ENCODE results near the gene FBXO2. TPM values are rescaled to one million over a fixed set of nuclear protein-coding genes. Genes with fewer than 3 reads are reported as not detected.
A peak's percentile ranks its signal among the peaks of the same experiment; 100 is the strongest.

FBXO2 gene
- total RNA-seq, 1 experiment from 2014 or later = not detected

DNA sequence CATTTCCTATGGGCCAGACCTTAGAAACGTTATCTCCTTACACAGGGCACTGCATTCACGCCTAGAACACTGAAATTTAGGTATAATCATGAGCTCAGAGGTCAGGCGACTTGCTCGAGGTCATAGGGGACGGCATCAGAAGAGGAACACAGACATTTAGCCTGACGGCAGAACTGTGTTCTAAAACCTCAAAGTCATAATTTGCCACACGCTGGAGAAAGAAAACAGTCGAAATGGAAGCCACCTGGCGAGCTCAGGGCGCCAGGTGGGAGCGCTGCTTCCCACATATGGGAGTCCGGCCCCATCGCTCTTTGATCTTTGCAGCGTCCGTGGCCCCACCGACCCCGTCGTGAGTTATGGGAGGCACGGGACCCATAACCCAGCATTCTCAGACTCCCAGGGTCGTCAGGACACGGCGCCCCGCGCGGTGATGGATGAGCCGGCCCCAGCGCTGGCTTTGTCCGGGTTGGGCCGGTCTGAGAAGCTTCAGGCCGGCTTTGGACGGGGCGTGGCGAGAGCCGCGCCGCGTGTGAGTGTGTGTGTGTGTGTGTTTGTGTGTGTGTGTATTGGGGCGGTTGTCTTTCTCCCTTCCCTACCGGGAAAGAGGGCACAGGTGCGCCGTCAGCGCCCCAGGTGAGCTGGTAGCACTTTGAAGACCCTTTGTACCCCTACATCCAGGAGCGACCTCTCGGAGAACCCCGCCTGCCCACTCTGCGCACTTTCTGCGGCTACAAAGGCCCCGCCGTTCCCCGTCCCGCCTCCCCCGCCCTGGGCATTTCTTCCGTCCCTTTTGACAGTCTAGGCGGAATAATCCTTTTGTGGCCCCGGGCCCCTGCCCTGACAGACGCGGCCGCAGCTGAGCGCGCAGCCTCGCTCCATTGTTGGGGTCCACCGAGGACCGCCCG is 36.4 kb upstream of the FBXO2 start:
- peak overlapping the region; percentile 70 for H3K27ac ChIP-seq
- H3K4me3 ChIP-seq = peak overlapping the region; percentile 91
- DNase-seq = peak; percentile 56

DNA sequence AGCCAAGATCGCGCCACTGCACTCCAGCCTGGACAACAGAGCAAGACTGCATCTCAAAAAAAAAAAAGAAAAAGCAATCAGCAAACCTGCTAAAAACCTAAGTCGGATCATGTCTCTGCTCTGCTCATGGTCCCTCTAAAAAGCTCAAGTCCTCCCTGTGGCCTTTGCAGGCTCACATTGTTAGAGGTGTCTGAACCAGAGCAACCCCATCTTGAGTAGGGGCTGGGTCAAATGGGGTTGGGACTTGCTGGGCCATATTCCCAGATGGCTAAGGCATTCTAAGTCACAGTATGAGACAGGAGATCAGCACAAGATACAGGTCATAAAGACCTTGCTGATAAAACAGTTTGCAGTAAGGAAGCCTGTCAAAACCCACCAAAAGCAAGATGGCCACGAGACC is 34.3 kb upstream of the FBXO2 start:
- Histone ChIP-seq H3K36me3 (no peaks in the 10 kb centered on the region), H3K4me1 (peaks cover 25% of the 10 kb centered on the region), H3K27ac (no peak overlapping the region), H3K27me3 (no peaks in the 10 kb centered on the region), H3K4me3 (no peak overlapping the region), H3K9me3 (replicated peaks) (no peaks in the 10 kb centered on the region)
- no peak for DNase-seq

More for the DNA sequence above, 36.4 kb upstream of the FBXO2 start:
- no peaks in the 10 kb centered on the region for H3K27me3 ChIP-seq
- no peaks in the 10 kb centered on the region for H3K36me3 ChIP-seq
- H3K9me3 ChIP-seq (replicated peaks) = no peaks in the 10 kb centered on the region
- H3K4me1 ChIP-seq = peaks cover 36% of the 10 kb centered on the region

DNA sequence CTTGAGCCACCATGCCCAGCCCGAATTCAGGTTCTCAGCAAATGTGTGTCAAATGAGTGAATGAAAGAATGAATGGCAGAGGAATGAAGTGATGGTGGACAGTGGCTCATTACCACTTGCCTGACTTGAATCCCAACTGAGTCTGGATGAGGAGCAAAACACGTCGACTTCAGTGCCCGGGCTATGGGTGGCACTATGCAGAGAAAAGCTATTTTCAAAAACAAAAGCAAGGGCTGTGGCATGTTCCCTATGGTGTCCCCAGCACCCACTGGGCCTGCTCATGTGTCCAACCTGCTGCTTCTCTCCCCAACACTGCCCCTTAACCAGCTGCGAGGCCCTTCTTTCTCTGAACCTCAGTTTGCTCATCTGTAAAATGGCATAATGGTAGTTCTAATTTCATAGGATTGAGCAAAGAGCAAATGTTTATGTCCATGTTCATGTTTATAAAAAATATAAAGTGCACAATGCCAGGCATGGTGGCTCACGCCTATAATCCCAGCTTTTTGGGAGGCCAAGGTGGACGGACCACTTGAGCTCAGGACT is 31.1 kb upstream of the FBXO2 start:
- Histone ChIP-seq H3K4me3 (no peak overlapping the region), H3K9me3 (replicated peaks) (no peaks in the 10 kb centered on the region), H3K27ac (no peak overlapping the region), H3K4me1 (peaks cover 13% of the 10 kb centered on the region), H3K27me3 (no peaks in the 10 kb centered on the region), H3K36me3 (no peaks in the 10 kb centered on the region)
- no peak for DNase-seq

DNA sequence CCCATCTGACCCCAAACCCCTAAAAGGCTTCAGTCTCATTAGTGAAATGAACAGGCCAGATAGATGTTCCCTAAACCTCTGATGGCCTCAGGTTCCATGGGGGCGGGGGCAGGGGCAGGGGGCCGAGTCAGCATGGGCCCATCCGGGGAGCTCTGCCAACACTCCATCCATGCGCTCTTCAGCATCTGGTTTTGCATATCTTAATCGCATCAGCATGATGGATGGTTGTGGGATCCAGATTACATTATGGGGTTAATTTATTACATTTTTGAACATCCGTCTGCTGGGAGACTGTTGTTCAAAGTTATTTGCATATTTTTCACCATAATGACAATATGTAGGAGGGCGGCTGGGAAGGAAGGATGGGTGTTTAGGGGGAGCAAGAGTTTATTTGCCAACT is 29.8 kb upstream of the FBXO2 start:
- H3K4me3 ChIP-seq = no peak overlapping the region
- no peaks in the 10 kb centered on the region for H3K27me3 ChIP-seq
- H3K4me1 ChIP-seq = peaks cover 4% of the 10 kb centered on the region; the same call in 1 of the 2 replicates
- H3K9me3 ChIP-seq (replicated peaks) = no peaks in the 10 kb centered on the region
- DNase-seq = no peak
- H3K36me3 ChIP-seq = no peaks in the 10 kb centered on the region
- H3K27ac ChIP-seq = no peak overlapping the region

DNA sequence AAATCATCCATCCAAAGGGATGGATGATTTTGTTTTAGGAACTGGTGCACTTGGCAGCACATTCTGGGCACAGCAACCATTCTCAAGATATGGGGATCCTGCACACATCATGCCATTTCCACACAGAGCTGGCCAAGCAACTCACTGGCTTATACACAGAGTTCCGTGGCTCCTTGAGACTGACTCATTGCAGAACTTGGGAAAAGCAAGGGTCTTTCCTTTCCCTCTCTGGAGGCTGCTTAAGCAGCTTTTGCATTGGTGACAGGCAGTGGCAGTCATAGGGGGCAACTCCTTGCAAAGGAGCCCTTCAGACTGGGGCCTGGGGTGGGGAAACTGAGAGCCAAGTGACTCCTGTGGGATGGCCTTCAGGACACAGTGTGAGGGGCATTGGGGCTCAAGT is 28.6 kb upstream of the FBXO2 start:
- H3K4me3 ChIP-seq = no peak overlapping the region
- DNase-seq = no peak
- peaks cover 4% of the 10 kb centered on the region; the same call in 1 of the 2 replicates for H3K4me1 ChIP-seq
- H3K9me3 ChIP-seq (replicated peaks) = no peaks in the 10 kb centered on the region
- peaks cover 5% of the 10 kb centered on the region; the same call in 1 of the 2 replicates for H3K36me3 ChIP-seq
- no peaks in the 10 kb centered on the region for H3K27me3 ChIP-seq
- no peak overlapping the region for H3K27ac ChIP-seq

DNA sequence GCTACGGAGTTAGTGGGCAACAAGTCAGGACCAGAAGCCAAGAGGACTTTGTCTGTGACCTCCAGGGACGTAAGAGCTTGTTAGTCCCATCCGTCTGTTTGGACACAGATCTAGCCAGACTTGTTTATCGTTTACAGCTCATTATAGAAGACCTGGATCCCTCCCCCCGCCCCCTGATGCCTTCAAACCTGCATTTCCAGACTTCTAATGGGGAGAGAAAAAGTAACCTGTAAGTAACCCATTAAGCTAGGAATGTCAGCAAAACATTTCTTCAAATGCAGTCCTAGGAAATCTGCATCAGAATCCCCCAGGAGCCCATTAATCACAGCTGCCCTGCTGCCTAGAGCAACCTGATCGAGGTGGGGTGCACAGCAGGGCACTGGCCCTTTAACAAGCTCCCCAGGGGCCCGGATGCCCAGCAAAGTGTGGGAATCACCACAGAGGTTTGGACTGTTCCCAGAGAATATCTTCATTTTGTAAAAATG is 28.1 kb upstream of the FBXO2 start:
- Histone ChIP-seq H3K27me3 (no peaks in the 10 kb centered on the region), H3K4me1 (peaks cover 4% of the 10 kb centered on the region; the same call in 1 of the 2 replicates), H3K27ac (no peak overlapping the region)

DNA sequence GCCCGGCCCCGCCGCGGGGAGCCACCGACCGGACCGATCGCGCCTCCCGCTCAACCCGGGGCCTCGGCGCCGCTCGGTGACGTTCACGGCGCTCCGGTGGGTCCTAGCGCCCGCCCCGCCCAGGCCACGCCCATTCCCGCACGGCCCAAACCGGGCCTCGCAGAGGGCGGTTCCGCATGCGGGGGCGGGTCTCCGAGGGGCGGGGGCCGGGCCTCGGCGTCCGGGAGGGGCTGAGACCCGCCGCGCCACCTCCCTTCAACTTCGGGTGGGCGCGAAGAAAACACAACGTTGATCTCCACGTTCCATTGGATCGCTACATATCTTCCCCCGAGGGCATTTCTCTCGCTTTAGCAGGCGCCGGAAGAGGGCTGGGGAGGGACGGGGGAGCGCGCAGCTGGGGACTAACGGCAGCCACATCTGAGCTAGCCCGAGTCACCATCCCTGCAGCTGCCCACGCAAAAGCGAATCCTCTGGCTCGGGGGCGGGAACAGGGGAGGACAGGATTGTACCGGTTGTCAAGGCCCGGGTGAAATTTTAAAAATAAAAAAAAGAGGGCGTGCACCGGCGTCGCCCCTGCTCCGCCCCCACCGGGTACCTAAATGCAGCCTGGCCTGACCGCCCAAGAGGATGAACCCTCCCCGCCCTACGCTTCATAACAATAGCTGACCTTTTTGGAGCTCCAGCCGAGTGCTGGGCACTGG is 27.0 kb upstream of the FBXO2 start, which contains the start of gene MAD2L2:
Gene MAD2L2 (minus strand): TSS at position 78 of the 701 bp plus-strand sequence. CDS start 547 bp downstream, outside the sequence.
- H3K4me3 ChIP-seq = peak within 1 kb of the TSS; percentile 84
- no peaks in the 10 kb centered on the region for H3K27me3 ChIP-seq
- peaks cover 4% of the 10 kb centered on the region; the same call in 1 of the 2 replicates for H3K4me1 ChIP-seq
- no peaks in the 10 kb centered on the region for H3K9me3 ChIP-seq (replicated peaks)
- peak within 1 kb of the TSS; percentile 66 for H3K27ac ChIP-seq
- DNase-seq = peak; percentile 94 to 96
- H3K36me3 ChIP-seq = peaks cover 13% of the 10 kb centered on the region

More for the DNA sequence above, 28.1 kb upstream of the FBXO2 start:
- Histone ChIP-seq H3K9me3 (replicated peaks) (no peaks in the 10 kb centered on the region), H3K4me3 (peak overlapping the region; percentile 84), H3K36me3 (peaks cover 5% of the 10 kb centered on the region; the same call in 1 of the 2 replicates)
- DNase-seq = no peak

DNA sequence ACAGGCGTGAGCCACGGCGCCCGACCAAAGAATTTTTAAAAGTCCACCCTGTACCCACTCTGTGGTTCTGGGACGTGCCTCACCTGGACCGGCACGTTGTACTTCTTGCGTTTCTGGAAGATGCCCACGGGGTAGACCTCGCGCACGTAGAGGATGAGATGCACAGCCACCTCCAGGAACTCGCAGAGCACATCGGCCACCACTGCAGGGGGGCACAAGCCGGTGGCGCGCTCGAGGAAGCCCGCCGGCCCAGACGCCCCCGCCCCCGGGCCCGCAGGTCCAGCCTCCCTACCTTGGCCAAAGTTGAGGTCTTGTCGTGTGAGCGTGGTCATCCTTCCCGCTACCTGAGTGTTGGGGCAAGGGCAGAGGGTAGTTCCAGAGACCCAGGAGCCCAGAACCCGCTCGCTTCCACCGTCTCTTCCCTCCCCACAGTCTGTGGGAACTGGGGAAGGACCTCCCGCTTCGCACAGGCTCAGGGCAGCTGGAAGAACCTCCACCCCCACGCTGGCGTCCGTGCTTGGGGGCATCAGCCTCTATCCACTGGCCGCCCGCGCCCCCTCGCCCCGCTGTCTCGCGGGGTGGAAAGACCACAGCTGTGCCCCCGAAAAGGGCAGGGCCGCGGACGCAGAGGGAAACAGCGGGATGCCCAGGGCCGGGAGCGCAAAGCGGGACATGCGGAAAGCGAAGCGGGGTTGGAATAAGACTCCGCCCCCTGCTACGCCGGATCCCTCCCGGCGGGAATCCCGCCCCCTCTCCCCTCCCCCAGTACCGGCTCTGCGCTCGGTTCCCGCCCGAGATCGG is 26.2 kb upstream of the FBXO2 start:
- peak overlapping the region; percentile 66 for H3K27ac ChIP-seq
- no peaks in the 10 kb centered on the region for H3K9me3 ChIP-seq (replicated peaks)
- DNase-seq = peak in 1 of 2 experiments; percentile 71
- H3K27me3 ChIP-seq = no peaks in the 10 kb centered on the region
- peaks cover 18% of the 10 kb centered on the region for H3K36me3 ChIP-seq
- H3K4me1 ChIP-seq = peaks cover 4% of the 10 kb centered on the region; the same call in 1 of the 2 replicates
- peak overlapping the region; percentile 84 for H3K4me3 ChIP-seq

DNA sequence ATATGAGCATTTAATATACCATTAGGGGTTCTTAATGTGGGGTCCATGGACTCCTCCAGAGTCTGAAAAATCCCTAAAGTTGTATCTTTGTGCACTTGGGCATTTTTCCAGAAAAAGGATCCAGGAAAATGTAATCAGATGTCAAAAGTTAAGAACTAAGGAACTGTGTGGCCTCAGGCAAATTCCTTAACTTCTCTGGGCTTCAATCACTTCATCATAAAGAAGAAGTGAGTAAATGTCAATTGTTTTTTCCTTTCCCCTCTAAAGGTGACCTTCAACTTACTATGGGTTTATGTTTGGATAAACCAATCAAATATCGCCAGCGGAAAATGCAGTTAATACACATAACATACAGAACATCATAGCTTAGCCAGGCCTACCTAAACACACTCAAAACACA is 24.2 kb upstream of the FBXO2 start:
- no peak for DNase-seq
- Histone ChIP-seq H3K9me3 (replicated peaks) (no peaks in the 10 kb centered on the region), H3K36me3 (peaks cover 39% of the 10 kb centered on the region), H3K27me3 (no peaks in the 10 kb centered on the region), H3K27ac (no peak overlapping the region), H3K4me1 (peaks cover 4% of the 10 kb centered on the region; the same call in 1 of the 2 replicates), H3K4me3 (no peak overlapping the region)

DNA sequence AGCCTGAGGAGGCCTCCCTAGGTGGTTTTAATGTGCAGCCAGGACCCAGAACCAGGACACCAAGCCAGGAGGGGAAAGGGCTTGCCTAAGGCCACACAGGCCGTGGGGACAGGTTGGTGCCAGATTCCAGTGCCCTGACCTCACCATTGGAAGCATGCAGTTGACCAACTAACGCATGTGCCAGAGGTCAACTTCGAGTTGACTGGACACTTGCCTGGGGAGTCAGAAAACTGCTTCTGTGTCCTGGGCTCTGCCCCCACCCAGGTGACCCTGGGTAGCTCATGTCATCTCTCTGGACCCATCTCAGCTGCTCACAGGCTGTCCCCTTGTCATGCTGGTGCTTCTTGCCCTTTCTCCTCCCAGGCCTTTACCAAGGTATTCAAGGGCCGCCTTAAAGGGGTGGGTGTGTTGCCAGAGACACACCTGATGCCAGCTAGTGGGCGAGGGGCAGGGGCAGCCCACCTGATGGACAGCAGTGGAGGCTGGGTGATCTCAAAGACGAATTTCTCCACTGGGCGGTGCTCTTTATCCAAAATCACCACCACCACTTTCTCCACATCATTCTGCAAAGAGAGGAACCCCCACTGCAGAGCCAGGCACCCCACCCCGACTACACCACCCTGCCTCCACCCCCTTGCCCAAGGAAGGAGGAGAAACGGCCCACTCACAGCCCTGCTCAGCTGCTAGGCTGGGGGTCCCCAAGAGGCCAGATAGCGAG is 22.3 kb upstream of the FBXO2 start:
- Histone ChIP-seq H3K4me3 (no peak overlapping the region), H3K27ac (no peak overlapping the region), H3K36me3 (peaks cover 43% of the 10 kb centered on the region), H3K4me1 (no peaks in the 10 kb centered on the region), H3K9me3 (replicated peaks) (no peaks in the 10 kb centered on the region), H3K27me3 (no peaks in the 10 kb centered on the region)
- no peak for DNase-seq

DNA sequence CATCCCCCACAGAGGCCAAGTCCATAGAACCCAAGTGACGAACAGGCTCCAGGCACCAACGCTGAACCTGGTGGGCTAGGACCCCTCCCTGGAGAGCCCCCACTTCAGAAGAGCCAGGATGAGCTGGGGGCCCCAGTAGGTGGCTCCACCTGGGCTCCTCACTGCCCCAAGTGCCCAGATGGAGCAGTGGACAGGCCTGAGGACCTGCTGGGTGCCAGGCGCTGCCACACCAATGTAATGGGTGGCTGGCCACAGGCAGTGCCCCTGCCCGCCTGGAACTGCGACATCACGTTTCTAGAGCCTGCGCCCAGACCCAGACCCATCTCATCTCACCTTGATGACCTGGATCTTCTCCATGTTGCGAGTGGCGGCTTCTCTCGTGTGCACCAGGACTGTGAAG is 21.1 kb upstream of the FBXO2 start:
- DNase-seq = no peak
- Histone ChIP-seq H3K9me3 (replicated peaks) (no peaks in the 10 kb centered on the region), H3K27ac (no peak overlapping the region), H3K4me1 (no peaks in the 10 kb centered on the region), H3K27me3 (no peaks in the 10 kb centered on the region), H3K4me3 (no peak overlapping the region), H3K36me3 (peaks cover 43% of the 10 kb centered on the region)

DNA sequence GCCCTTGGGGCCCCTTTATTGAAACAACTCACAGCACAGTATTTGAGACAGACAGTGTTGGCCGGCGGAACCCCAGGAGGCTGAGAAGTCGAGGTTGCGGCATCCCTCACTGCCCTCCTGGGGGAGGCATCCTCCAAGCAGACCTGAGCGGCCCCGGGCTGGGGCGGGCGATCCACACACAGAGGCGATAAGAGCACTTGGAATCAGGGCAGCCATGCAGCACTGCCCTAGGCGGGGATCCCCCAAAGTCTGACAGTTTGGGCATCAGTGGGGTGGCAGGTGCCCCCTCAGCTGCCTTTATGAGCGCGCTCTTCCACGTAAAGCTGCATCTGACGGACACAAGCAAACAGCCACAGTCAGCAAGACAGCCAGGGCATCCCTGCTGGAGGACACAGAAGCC is 20.3 kb upstream of the FBXO2 start:
- no peaks in the 10 kb centered on the region for H3K9me3 ChIP-seq (replicated peaks)
- peaks cover 43% of the 10 kb centered on the region for H3K36me3 ChIP-seq
- H3K27ac ChIP-seq = no peak overlapping the region
- no peaks in the 10 kb centered on the region for H3K27me3 ChIP-seq
- no peaks in the 10 kb centered on the region for H3K4me1 ChIP-seq
- H3K4me3 ChIP-seq = no peak overlapping the region
- DNase-seq = no peak

DNA sequence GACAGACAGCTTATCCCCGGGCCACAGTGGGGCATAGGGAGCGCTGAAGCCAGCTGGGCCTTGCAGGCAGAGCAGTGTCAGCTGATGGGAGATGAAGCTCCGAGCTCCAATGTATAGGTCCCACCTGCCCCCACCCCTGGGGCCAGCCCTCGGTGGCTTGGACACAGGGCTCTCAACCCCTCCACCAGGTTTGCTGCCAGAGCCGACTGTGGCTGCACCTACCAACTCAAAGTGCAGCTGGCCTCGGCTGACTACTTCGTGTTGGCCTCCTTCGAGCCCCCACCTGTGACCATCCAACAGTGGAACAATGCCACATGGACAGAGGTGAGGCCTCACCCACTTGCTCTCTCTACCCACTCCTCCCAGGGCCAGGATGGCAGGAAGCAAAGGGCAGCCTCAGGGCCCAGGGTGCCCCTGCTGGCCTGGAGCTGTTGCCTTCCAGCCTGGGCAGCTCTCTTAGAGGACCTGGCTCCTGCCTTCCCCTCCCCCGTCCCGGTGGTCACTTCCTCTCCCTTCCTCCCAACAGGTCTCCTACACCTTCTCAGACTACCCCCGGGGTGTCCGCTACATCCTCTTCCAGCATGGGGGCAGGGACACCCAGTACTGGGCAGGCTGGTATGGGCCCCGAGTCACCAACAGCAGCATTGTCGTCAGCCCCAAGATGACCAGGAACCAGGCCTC is 19.0 kb upstream of the FBXO2 start:
- H3K27me3 ChIP-seq = no peaks in the 10 kb centered on the region
- no peak for DNase-seq
- H3K36me3 ChIP-seq = peaks cover 40% of the 10 kb centered on the region
- no peak overlapping the region for H3K4me3 ChIP-seq
- H3K9me3 ChIP-seq (replicated peaks) = no peaks in the 10 kb centered on the region
- H3K27ac ChIP-seq = no peak overlapping the region
- no peaks in the 10 kb centered on the region for H3K4me1 ChIP-seq

Measured in SJCRH30 (cell line).